ENCODE results near the gene CRP.

Gene CRP

DNA sequence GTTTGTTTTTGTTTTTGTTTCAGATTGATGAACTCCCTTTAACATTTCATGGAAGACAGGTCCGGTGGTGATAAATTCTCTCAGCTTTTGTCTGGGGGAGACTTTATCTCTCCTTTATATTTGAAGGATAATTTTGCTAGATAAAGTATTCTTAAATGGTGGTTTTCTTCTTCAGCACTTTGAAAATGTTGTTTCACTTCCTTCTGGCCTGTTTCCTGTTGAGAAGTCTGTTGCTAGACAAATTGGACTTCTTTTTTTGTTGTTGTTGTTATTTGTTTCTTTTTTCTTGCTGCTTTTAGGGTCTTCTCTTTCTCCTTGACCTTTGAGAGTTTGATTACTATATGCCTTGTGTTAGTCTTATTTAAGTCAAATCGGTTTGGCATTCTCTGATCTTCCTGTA lies 50.8 kb downstream of the CRP start:
- H3K79me2 ChIP-seq (ENCODE audit: control insufficient read depth, insufficient read depth, low read length, unreplicated experiment), result no peaks in the 10 kb centered on the region
- H3K4me3 ChIP-seq (ENCODE audit: low read depth, low read length), result no peak overlapping the region
- no peaks in the 10 kb centered on the region for H3K4me1 ChIP-seq (ENCODE audit: control insufficient read depth, insufficient read depth, low read length, unreplicated experiment)
- H2AFZ ChIP-seq (ENCODE audit: low read length, unreplicated experiment), result no peak overlapping the region
- no peak overlapping the region for H3K27ac ChIP-seq (ENCODE audit: low read depth, low read length)
- no peaks in the 10 kb centered on the region for H3K27me3 ChIP-seq (ENCODE audit: insufficient read depth, low read length)
- no peaks in the 10 kb centered on the region for H3K36me3 ChIP-seq (ENCODE audit: insufficient read depth, low read length)
